ENCODE results near the gene CITED1.

The CITED1 gene

DNA sequence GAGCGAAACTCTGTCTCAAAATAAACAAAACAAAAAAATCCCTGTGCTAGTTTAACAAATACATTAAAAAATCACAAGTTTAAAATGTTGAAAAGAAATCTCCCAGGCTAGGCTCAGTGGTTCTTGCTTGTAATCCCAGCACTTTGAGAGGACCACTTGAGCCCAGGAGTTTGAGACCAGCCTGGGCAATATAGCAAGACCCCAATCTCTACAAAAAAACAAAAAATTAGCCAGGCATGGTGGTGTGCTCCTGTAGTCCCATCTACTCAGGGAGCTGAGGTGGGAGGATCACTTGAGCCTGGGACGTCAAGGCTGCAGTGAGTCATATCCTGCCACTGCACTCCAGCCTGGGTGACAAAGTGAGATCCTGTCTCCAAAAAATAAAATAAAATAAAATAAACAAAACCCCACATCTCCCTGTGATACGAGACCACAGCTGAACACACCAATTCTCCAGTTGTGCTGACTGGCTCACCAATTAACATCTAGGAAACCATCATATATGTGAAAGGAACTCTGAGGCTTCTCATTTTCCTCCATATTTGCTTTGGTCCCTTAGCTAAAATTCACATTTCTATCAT, 36.0 kb downstream of the CITED1 start:
- DNase-seq = no peak

DNA sequence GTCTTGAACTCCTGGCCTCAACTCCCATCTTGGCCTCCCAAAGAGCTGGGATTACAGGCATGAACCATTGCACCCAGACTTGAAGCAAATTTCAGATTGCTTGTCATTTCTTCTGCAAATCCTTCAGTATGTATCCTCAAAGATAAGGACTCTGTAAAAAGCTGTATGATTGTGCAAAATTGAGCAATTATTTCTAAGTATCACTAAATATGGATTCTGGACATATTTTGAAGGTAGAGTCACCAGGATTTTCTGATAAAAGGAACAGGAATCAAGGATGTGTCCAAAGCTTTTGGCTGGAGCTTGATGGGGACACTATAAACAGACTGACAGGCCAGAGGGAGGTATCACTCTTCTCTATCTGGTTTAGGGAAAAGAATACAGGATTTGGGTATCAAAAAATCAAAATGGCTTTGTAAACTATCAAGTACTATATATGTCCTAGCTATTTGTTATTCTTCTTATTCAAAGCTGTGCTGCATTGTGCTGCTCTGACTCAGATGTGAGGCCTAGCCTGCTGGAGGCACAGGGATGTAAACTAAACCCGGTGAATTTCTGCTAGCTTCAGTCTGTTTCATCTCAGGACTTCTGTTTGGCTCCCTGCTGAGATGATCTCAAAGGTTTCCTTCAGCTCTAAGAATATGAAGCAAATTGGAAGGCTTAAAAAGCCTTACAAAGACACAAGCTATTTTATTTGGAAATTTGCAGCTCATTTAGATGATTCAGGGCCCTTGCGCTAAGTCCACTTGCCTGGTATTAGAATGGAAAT, 36.9 kb downstream of the CITED1 start:
- no peak for DNase-seq

DNA sequence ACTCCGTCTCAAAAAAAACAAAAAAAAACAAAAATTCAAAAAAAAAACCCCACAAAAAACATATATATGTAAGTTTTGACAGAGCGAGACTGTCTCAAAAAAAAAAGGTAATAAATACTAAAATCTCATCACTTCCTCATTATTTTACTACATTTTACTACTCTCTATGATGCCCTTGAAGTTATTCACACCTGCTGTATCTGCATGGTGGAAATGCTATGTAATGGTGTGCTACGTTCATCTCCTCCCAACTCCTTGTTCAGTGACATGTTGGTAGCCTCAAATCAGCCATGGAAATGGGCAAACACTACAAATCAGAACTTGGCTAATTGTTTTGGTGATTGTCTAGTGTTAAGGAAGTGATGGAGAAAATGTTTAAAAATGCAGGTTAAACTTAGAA, 40.5 kb downstream of the CITED1 start:
- DNase-seq = no peak

DNA sequence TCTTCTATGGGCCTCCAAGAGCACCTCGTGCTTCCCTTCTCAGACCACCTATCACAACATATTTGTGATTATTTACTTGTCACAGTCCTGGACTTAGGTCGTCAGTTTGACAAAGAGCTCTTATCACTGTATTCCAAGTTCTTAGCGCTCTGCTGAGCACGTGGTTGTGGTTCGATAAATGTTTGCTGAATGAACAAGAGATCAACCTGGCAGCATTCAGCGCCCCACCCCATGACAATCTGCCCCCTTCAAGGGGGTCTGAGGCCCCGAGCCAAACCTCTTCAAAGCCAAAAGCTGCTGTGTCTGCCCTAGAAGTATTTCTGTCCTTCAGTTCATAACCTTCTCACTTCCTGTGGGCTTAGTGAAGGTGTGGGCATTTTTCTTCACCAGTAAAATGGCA, 43.6 kb downstream of the CITED1 start:
- DNase-seq = no peak

- DNase-seq = no peak
These were observed 45.3 kb downstream of the CITED1 start for GRCh38 chrX:72260448-72260847.

DNA sequence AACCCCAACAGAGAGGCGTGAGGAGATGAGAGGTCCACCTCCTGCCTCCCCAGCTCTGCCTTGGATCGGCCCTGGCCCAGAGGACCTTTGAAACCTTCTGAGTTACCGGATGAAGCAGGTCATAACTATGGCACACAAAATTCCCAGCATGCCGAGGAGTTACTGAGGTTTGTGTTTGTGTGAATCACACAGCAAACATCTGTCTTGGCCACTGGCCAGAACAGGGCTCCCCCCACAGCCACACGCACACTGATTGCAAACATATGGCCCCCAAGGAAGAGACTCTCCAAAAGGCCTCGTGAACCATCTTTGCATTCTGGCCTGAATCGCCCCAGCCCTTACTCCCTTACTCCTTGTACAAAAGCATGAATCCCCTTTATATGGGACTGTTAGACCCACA, 47.5 kb downstream of the CITED1 start:
- DNase-seq = no peak

- DNase-seq = no peak
These were observed 49.9 kb downstream of the CITED1 start for GRCh38 chrX:72255864-72256263.

DNA sequence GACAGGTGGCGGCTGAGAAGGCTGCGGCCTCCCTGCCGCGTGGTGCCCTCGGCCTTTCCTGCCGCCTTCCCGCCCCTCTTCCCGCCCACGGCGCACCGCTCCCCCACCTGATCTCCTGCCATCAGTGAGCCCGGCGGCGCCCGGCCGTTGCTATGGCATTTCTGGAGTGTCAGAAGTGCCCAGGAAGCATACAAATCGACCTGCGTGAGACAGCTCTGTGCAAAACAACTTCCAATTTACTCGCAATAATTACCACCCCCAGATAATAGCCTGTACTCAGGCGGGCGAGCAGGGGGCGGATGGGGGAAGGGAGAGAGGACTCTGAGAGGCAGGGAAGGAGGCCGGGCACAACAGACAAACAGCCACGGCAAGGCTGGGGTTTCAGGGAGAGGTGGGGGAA, 50.3 kb downstream of the CITED1 start:
- DNase-seq = no peak

GRCh38 chrX:72254816-72255215, 50.9 kb downstream of the CITED1 start:
- no peak for DNase-seq

DNA sequence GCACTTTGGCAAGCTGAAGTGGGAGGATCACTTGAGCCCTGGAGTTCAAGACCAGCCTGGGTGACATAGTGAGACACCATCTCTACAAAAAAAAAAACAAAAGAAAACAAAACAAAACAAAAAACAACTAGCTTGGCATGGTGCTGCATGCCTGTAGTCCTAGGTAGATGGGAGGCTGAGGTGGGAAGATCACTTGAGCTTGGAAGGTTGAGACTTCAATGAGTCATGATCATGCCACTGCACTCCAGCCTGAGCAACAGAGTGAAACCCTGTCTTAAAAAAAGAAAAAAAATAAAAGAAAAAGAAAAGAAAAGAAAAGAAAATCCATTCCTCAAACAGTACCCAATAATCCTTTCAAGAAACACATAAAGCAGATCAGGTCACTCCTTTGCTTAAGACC, 52.0 kb downstream of the CITED1 start:
- no peak for DNase-seq

Measured in 8988T (cell line).